Spleen (tissue), 11 donors: ENCODE data around the gene ASPG. TPM values are rescaled to one million over a fixed set of nuclear protein-coding genes. Genes with fewer than 3 reads are reported as not detected.
A peak's percentile ranks its signal among the peaks of the same experiment; 100 is the strongest.

Source experiments
- DNase-seq: peaks from one replicate; pipeline ENCODE4 v3.0.0-alpha.2; 2020
- H3K27ac ChIP-seq, 8 donors: fragments of 200-600 bp; sonication (generic) in 7 of 8; 1 replicate in 4 of 8; 2 replicates in 4 of 8; pipeline versions ENCODE4 v1.5.0 to v1.8.0; 2016 to 2021; ENCODE audit warnings: inconsistent platforms in 4 of 8, mild to moderate bottlenecking in 4 of 8, moderate library complexity in 1 of 8
- H3K27me3 ChIP-seq, 7 donors: fragments of 200-600 bp; sonication (generic) in 6 of 7; replicated peaks in 1 of 7; 1 replicate in 4 of 7; 2 replicates in 3 of 7; pipeline versions ENCODE4 v1.5.0 to v1.8.0; 2016 to 2021; ENCODE audit warnings: inconsistent platforms in 3 of 7, mild to moderate bottlenecking in 1 of 7
- H3K36me3 ChIP-seq, 6 donors: fragments of 200-600 bp; sonication (generic) in 5 of 6; 1 replicate in 4 of 6; 2 replicates in 2 of 6; pipeline versions ENCODE4 v1.5.0 to v1.8.0; 2016 to 2021; ENCODE audit warnings: inconsistent platforms in 2 of 6
- H3K4me1 ChIP-seq, 6 donors: fragments of 200-600 bp; sonication (generic) in 5 of 6; 1 replicate in 3 of 6; 2 replicates in 3 of 6; pipeline versions ENCODE4 v1.5.0 to v1.8.0; 2016 to 2021; ENCODE audit warnings: inconsistent platforms in 3 of 6
- H3K4me3 ChIP-seq, 8 donors: fragments of 200-600 bp; sonication (generic) in 7 of 8; 1 replicate in 4 of 8; 2 replicates in 4 of 8; pipeline versions ENCODE4 v1.5.0 to v1.8.0; 2016 to 2021; ENCODE audit warnings: inconsistent platforms in 4 of 8, mild to moderate bottlenecking in 4 of 8, moderate library complexity in 2 of 8
- H3K9me3 ChIP-seq, 8 donors: fragments of 200-600 bp; sonication (generic) in 7 of 8; 1 replicate in 4 of 8; 2 replicates in 4 of 8; pipeline versions ENCODE4 v1.5.0 to v1.8.0; 2016 to 2021; ENCODE audit warnings: inconsistent platforms in 4 of 8
- CTCF ChIP-seq, 11 experiments: fragments of 200-600 bp in 7 of 11; fragments of 450-650 bp in 4 of 11; sonication (generic) in 4 of 11; IDR thresholded peaks in 8 of 11; conservative IDR thresholded peaks in 3 of 11; 1 replicate in 7 of 11; 2 replicates in 4 of 11; pipeline versions ENCODE4 v1.4.0 to v1.8.0; 2016 to 2021; ENCODE audit warnings: antibody characterized with exemption in 11 of 11, inconsistent platforms in 4 of 11, mild to moderate bottlenecking in 1 of 11
- POLR2A ChIP-seq, 3 donors: fragments of 450-650 bp; IDR thresholded peaks; one replicate each; pipeline ENCODE4 v1.5.1; 2017; ENCODE audit warnings: antibody characterized with exemption in 3 of 3, mild to moderate bottlenecking in 1 of 3
- POLR2AphosphoS5 ChIP-seq, 3 donors: sonication (generic); formaldehyde crosslinking; IDR thresholded peaks; one replicate each; pipeline ENCODE4 v1.5.1; 2017; ENCODE audit warnings: antibody characterized with exemption in 3 of 3
- WGBS, 5 donors: extraction: QIAGEN DNeasy Blood & Tissue Kit in 3 of 5; methylation state at CpG; one replicate each; pipeline versions ENCODE4 v1.1.5 to v1.1.7; 2013 to 2018; 5-methylcytosine and 5-hydroxymethylcytosine counted together
- intact Hi-C: fragments of 100-400 bp; cut with DNase I; formaldehyde crosslinking; loops from one replicate; pipeline ENCODE4 v1.15.0; 2023; ENCODE audit warnings: low total_unique reads
- polyA plus RNA-seq, 3 donors: library from polyadenylated mRNA; stranded (reverse); fragments of 200-250 nt; gene quantifications; one replicate each; pipeline ENCODE4 v1.2.1, GENCODE V29; 2013
- total RNA-seq, 7 donors: library from RNA; depleted of rRNA in 3 of 7; stranded (reverse); fragments of >200 nt in 3 of 7; fragmentation: NEBNext Ultra II Directional in 4 of 7; extraction: Animal tissue kit (Norgen Biotek cat#: 25700) in 4 of 7; gene quantifications; one replicate each; pipeline versions ENCODE4 v1.1.0 to v1.2.1, GENCODE V29; 2016 to 2021
- donor health status: healthy with polysubstance abuse.
- donor health status: DM: no; HTN: no; CAD: no; lungs with moderate emphysema.
- donor health status: DM: no; HTN: no; CAD: no.
- donor health status: Bipolar disorder and iron deficiency.
- donor health status: healthy.
- donor health status: DM: no; HTN: no; CAD: no.
- donor health status: DM: yes; HTN: yes; CAD: no.

Gene ASPG
- total and polyA plus RNA-seq, 10 donors: 0.05 to 0.67 (median 0.26) TPM; not detected in 3

DNA sequence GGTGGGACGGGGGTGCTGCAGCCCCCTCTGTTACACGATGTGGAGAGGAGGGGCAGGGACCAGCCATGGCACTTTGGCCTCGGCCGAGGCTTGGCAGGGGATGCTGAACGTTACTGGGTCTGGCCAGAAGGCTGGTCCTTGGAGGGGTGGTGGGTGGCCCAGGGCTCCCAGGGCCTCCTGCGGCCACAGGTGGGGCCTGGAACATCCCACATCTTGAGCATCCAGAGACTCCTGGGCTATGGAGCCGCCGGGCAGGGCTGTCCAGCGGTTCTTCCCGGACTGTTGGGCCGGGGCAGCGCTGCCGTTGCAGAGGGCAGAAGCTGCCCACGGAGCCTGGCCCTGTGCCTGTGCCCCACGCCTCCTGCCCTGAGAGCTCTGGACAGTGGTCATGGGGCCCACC, 68.7 kb downstream of the ASPG start:
- no peak for TF ChIP-seq POLR2A (IDR thresholded peaks at IDR 0.05)
- DNase-seq: no peak
- 70 to 98% (median 86%) methylated on average over 7 to 15 of the region's 15 CpGs for WGBS, 5 donors

GRCh38 chr14:104155513-104155912, 70.0 kb downstream of the ASPG start:
- Histone ChIP-seq H3K4me1 (peaks cover 0 to 23% (median 5%) of the 10 kb centered on the region in 6 donors), H3K36me3 (peaks cover 0 to 13% (median 0%) of the 10 kb centered on the region in 6 donors), H3K9me3 (no peaks in the 10 kb centered on the region), H3K27me3 (peaks cover 0 to 14% (median 0%) of the 10 kb centered on the region in 7 donors), H3K27ac (no peak overlapping the region), H3K4me3 (no peak overlapping the region)
- DNase-seq: no peak
- WGBS, 5 donors: 67 to 88% (median 83%) methylated on average over 23 to 29 of the region's 29 CpGs
- TF ChIP-seq POLR2AphosphoS5 (IDR thresholded peaks at IDR 0.05): peak in 2 of 3 donors; percentile 67 to 75
- no peak for TF ChIP-seq CTCF (IDR thresholded peaks at IDR 0.05 in 8 of 11, conservative IDR thresholded peaks at IDR 0.05 in 3 of 11)
- intact Hi-C loops: no loop called here

More for the DNA sequence above, 68.7 kb downstream of the ASPG start:
- intact Hi-C loops: no loop called here
- Histone ChIP-seq H3K4me3 (no peak overlapping the region), H3K27ac (no peak overlapping the region), H3K27me3 (peaks cover 0 to 24% (median 0%) of the 10 kb centered on the region in 7 donors), H3K36me3 (peaks cover 0 to 13% (median 0%) of the 10 kb centered on the region in 6 donors), H3K9me3 (no peaks in the 10 kb centered on the region), H3K4me1 (peaks cover 0 to 36% (median 15%) of the 10 kb centered on the region in 6 donors)

DNA sequence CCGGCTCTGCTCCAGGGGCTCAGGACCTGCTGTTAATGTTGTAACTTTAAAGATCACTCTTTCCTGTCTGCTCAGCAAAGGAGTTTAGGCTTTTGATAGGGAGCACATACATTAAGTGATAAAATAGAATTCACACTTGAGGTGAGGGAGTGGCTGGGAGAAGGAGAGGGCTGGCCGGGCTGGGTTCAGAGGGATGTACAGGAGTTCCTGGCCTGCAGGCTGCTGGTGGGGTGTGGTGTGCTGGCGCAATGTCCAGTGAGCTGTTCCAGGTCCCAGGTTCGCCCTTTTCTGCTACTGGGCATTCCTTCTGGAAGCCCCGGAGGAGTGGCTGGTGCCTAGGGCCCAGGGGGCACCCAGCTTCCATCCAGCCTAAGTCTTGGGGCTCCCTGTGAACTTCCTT, 70.6 kb downstream of the ASPG start:
- Histone ChIP-seq H3K9me3 (no peaks in the 10 kb centered on the region), H3K27me3 (peaks cover 0 to 8% (median 0%) of the 10 kb centered on the region in 7 donors), H3K4me3 (no peak overlapping the region), H3K4me1 (peaks cover 0 to 18% (median 3%) of the 10 kb centered on the region in 6 donors), H3K36me3 (peaks cover 0 to 13% (median 0%) of the 10 kb centered on the region in 6 donors), H3K27ac (no peak overlapping the region)
- DNase-seq: no peak
- intact Hi-C loops: no loop called here
- WGBS, 5 donors: 91 to 98% (median 92%) methylated on average over 4 to 5 of the region's 5 CpGs
- TF ChIP-seq POLR2AphosphoS5 (IDR thresholded peaks at IDR 0.05) (no peak), POLR2A (IDR thresholded peaks at IDR 0.05) (no peak), CTCF (IDR thresholded peaks at IDR 0.05 in 8 of 11, conservative IDR thresholded peaks at IDR 0.05 in 3 of 11) (no peak)

- Histone ChIP-seq H3K4me3 (no peak overlapping the region), H3K27ac (no peak overlapping the region), H3K36me3 (peaks cover 0 to 9% (median 0%) of the 10 kb centered on the region in 6 donors), H3K4me1 (peaks cover 0 to 20% (median 5%) of the 10 kb centered on the region in 6 donors), H3K27me3 (peaks cover 0 to 5% (median 0%) of the 10 kb centered on the region in 7 donors), H3K9me3 (no peaks in the 10 kb centered on the region)
- no peak for DNase-seq
- TF ChIP-seq POLR2A (IDR thresholded peaks at IDR 0.05): no peak
- no peak for TF ChIP-seq CTCF (IDR thresholded peaks at IDR 0.05 in 8 of 11, conservative IDR thresholded peaks at IDR 0.05 in 3 of 11)
- no peak for TF ChIP-seq POLR2AphosphoS5 (IDR thresholded peaks at IDR 0.05)
- WGBS, 5 donors: 90 to 92% (median 91%) methylated on average over 38 to 42 of the region's 42 CpGs
- intact Hi-C loops: no loop called here
Measured at GRCh38 chr14:104157016-104157928, 71.8 kb downstream of the ASPG start.
